HG02852 (cell line): ENCODE results near the gene ABCC2.
"Not testable (repeated sequence)": the region's sequence is repeated elsewhere in the genome, so short reads cannot be mapped to it uniquely, and the experiment has no call there.

Experiments used
- ATAC-seq: cut with Tn5 transposase; IDR thresholded peaks from one replicate; pipeline ENCODE4 v1.9.1; 2021; ENCODE audit warnings: mild to moderate bottlenecking, moderate library complexity; ENCODE audit not compliant: unreplicated experiment

The ABCC2 gene

DNA sequence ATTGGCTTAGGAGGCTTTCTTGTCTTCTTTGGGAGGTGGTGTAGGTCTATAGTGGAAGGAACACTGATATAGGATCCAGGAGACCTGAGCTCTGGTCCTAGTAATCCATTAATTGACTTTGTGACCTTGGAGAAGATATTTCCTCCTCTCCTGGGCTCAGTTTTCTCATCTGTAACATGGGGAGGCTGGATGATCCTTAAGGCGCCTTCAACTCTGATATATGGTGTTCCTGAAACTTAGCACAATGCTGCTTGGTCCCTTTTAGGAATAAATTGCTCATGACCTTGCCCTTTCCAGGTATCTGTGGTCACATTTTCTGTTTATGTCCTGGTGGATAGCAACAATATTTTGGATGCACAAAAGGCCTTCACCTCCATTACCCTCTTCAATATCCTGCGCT lies 25.3 kb downstream of the ABCC2 start:
- no peak for ATAC-seq

- no peak for ATAC-seq
Observed at GRCh38 chr10:99808270-99808669, 25.8 kb downstream of the ABCC2 start.

DNA sequence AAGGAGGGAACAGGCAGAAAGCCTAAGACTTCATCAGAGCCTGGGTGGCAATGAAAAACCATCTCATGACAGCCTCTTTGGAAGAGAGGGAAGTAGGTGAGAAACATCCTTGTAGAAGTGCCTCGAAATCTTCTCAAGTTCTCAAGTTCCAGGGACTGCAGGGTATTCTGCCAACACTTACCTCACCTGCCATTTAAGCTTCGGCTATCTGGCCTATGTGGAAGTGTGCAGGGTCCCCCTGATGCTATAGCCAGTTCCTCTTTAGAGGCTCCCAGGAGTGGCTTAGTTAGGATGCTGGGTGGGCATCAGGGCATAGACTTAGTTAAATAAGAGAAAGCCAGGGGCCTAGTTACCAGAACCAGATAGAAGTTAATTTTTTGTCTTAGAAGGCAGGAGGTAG lies 27.0 kb downstream of the ABCC2 start:
- no peak for ATAC-seq

DNA sequence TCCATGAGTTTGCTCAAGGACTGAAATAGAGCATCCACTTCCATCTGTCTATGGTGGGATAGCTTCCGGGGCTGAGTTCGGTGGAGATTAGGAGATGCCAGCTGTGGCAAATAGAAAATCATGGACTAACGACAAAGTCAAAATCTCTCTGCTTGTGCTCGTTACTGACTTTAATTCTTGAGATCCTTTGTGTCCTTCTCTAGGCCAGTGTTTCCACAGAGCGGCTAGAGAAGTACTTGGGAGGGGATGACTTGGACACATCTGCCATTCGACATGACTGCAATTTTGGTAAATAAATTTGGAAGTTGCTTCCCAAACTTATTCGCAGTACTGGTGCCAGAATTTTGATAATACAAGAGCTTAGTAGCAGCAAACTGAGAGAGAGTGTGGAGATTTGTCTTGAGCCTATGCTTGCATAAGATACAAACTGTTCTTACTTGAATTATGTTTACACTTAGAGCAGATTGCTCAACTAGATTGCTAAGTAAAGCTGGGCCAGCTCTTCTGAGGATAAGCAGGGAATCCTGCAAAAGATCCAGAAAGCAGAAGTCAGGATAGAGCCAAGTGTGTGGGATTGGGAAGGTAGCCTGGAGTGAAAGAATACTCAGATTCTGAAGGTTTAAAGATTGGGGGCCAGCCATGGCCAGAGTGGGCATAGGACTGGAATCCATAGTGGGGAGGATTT lies 27.6 kb downstream of the ABCC2 start:
- no peak for ATAC-seq

DNA sequence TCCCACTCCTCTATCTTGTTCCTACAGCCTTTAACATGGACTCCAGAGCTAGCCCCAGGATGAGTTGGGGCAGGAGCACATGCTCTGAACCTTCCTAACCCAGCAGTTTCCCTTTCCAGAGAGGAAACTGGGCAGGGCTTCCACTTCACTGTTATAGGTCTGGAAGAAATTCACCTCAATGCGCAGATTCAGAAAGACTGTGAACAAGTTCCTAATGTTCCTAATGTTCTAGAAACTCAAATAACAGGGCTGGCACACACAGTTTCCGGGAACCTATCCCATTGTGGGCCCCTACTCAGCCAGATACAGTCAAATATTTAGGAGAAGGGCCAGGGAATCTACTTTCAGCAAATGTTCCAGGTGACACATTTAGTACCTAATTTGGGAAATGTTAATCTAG lies 29.7 kb downstream of the ABCC2 start:
- ATAC-seq: no peak

DNA sequence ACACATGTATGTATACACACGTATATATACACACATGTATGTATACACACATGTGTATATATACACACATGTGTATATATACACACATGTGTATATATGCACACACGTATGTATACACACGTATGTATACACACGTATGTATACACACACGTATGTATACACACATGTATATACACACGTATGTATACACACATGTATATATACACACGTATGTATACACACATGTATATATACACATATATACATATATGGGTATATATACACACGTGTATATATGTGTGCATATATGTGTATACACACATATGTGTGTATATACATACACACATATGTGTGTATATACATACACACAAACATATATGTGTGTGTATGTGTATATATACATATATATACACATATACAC lies 31.7 kb downstream of the ABCC2 start:
- ATAC-seq: no peak

- no peak for ATAC-seq
Observed at GRCh38 chr10:99815621-99816020, 33.2 kb downstream of the ABCC2 start.

- no peak for ATAC-seq
Observed at GRCh38 chr10:99827936-99828335, 45.5 kb downstream of the ABCC2 start.

GRCh38 chr10:99828464-99828863 lies 46.0 kb downstream of the ABCC2 start:
- ATAC-seq: no peak

DNA sequence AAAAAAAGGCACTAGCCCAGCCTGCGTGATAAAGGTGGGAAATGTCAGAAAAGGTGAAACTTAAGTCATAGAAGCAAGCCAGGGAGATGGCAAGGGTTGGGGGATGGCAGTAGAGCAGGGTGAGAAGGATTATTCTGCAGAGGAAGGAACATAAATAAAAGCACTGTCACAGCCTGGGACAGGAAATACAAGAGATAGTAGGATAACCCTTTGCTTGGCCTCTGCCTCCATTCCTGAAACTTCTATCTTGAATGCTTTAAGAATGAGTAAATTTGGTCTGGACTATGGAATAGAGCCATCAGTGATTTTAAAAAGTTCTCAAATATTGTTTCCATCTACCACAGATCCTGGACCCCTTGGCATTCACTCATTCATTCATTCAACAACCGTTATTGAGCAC lies 50.0 kb downstream of the ABCC2 start:
- no peak for ATAC-seq

DNA sequence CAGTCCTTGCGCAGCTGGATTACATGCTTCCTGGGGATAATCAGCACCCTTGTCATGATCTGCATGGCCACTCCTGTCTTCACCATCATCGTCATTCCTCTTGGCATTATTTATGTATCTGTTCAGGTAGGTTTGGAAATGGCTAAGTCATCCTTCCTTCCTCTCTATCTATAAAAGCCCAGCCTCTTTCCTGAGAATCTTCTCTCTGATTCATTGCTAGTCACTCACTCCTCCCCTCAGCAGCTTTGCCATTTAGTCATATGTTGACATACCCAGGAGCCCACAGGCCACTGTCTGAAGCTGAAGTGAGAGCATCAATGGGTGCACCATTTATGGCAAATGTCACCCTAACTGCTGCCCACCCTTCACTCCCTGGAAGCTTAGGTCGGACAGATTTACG lies 52.0 kb downstream of the ABCC2 start:
- ATAC-seq: no peak

DNA sequence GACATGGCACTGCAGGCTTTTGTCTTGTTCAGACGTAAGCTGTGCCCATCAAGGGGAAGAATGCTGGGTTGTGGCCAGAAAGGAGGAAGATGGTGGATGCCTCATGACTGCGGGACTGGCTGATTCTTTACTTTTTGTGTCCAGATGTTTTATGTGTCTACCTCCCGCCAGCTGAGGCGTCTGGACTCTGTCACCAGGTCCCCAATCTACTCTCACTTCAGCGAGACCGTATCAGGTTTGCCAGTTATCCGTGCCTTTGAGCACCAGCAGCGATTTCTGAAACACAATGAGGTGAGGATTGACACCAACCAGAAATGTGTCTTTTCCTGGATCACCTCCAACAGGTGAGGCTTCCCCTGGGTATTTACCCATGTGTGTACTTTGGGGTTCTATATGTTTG lies 53.5 kb downstream of the ABCC2 start:
- no peak for ATAC-seq

GRCh38 chr10:99836711-99837110 lies 54.3 kb downstream of the ABCC2 start:
- no peak for ATAC-seq

DNA sequence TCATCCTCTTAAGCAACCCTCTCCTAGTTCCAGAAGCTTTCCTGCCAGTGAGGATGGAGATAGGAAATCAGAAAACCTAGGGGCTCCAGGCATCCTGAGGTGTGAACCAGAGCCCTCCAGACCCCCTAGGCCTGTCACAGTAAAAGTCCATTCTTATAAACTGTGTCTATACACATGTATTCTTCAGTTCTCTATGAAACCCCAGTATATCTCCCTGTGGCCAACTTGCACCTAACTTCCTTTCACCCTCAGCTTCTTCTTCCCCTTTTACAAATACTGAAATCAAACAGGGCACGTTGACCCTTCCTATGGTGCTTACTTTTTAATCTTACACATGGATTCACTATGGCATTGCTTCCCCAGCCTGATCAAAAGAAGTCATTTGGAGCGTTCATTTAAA lies 58.4 kb downstream of the ABCC2 start:
- ATAC-seq: not testable (repeated sequence)

DNA sequence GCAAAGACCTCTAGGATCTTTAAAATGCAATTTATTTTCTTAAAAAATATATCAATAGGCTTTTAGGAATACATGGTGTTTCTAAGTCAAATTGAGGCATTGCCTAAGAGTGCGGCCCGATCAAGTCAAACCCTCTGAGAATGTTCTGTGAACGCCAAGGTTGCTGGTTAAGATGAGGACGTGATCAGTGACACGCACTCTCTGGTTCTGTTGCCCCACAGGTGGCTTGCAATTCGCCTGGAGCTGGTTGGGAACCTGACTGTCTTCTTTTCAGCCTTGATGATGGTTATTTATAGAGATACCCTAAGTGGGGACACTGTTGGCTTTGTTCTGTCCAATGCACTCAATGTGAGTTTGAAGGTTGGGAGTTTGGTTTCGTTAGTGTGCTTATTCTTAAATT lies 59.3 kb downstream of the ABCC2 start:
- no peak for ATAC-seq

- ATAC-seq: no peak
Observed at GRCh38 chr10:99843310-99843709, 60.9 kb downstream of the ABCC2 start.

DNA sequence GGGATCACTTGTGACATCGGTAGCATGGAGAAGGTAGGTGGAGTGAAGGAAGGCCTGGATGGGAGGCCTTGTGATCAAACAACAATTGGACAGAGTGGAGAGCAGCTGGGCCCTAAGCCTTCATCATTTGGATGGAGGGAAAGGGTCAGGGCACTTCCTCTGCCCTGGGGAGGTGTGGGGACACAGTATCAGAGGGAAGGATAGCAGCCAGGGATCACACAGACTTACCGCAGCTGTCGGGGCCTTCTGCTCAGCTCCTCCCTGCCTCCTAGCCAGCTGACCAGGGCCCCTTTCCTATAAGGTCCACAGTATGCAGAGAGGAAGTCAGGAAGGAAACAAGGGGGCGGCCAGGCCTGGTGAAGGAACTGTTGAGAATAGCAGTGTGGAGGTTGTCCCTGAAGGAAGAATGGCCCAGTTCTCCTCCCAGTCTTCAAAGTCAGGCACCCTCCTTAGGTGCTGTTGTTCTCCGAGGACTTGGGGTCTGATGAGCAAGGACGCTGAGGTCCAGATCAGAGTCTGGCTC lies 62.1 kb downstream of the ABCC2 start:
- ATAC-seq: no peak

DNA sequence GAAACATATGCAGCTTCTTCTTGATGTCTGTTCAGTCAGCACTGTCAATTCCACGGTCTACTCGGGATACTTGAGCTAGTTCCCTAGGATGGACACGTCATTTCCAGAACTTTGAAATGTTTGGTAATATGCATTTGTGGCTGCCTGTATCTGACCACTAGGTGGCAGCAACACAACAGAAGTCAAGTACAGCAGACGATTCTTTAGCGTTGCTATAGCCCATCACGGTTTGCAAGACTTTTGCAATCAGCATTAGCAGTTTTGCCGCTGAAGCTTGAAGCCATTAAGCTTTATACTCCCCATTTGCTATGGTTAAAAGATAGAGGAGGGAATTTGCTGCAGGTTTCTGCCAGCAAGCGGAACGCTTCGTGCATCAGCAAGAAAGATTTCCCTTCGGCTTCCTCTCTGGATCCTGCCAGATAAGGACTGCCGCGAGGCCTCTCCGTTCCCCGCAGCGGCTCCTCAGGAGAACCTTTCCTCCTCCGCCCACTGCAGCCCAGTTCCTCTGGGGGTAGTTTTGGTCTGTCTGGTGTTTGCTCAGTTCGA lies 63.5 kb downstream of the ABCC2 start:
- peak; percentile 72 for ATAC-seq

DNA sequence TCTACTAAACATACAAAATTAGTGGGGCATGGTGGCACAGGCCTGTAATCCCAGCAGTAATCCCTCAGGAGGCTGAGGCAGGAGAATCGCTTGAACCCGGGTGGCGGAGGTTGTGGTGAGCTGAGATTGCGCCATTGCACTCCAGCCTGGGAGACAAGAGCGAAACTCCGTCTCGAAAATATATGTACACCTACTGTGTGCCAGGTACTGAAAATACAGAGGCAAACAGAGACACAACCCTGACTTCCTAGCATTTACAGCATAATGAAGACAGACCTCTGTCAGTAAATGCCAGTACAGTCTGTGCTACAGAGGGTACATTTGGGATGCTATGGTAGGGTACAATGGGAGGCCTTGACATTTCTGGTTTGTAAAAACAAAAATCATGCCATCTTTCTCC lies 66.6 kb downstream of the ABCC2 start:
- no peak for ATAC-seq

- no peak for ATAC-seq
Observed at GRCh38 chr10:99849536-99849935, 67.1 kb downstream of the ABCC2 start.

DNA sequence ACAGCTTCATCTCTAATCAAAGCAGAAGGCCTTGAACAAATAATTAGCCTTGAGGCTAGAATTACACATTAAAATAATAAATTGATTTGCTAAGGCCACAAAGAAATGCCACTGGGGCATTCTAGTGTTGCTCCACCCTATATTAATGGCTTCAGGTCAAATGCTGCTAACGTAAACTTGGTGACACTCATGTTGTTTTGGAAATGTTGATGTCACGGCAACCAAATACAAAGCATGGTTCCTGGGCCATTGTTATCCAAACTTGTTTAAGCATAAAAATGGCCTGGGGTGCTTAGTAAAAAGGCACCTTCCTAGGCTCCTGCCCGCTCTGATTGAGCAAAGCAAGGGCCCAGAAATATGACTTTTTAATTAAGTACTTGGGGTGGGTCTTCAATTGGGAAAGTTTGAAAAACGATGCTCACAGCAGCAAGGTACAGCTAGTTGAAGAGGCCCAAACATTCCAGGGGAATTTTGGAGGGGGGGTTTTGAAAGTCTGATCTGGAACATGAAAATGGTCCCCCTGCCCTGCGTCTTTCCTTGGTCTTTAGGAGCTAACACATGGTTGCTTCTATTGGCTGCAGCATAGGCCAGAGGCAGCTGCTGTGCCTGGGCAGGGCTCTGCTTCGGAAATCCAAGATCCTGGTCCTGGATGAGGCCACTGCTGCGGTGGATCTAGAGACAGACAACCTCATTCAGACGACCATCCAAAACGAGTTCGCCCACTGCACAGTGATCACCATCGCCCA lies 67.8 kb downstream of the ABCC2 start:
- no peak for ATAC-seq

GRCh38 chr10:99850767-99851340 lies 68.4 kb downstream of the ABCC2 start:
- ATAC-seq: no peak
